K562 (cell line): ENCODE results near the gene CTSV. TPM values are rescaled to one million over a fixed set of nuclear protein-coding genes. Genes with fewer than 3 reads are reported as not detected.
"Not testable (repeated sequence)": the region's sequence is repeated elsewhere in the genome, so short reads cannot be mapped to it uniquely, and the experiment has no call there.

ENCODE experiments used
- ATAC-seq: fragments of 200-7000 bp; cut with Tn5 transposase; 3 replicates; pipeline ENCODE4 v1.9.1; 2020; ENCODE audit warnings: moderate library complexity
- BruUV-seq: library from RNA; stranded (reverse); fragments of 400-500 nt; replicated peaks from 2 replicates; lab custom pipeline; 2021; lab: Mats Ljungman, UMichigan
- CTCF ChIA-PET: fragments of 300-600 bp; formaldehyde crosslinking; extraction: SDS; loops from one replicate; lab custom pipeline; 2021; ENCODE audit warnings: low intra/inter-chr PET ratio; lab: Yijun Ruan, JAX
- POLR2A ChIA-PET: fragments of 300-600, 350-650 bp; sonication (Branson Sonifier 250); formaldehyde crosslinking; extraction: SDS; loops from one replicate; lab custom pipeline; 2021; ENCODE audit warnings: antibody characterized with exemption, inconsistent platforms; lab: Yijun Ruan, JAX
- DNase-seq, 4 experiments: peaks; one replicate each; pipeline versions ENCODE4 v3.0.0 to v3.0.0-alpha.2; 2011 to 2018; ENCODE audit warnings: low spot score in 3 of 4, mixed read lengths in 3 of 4; ENCODE audit errors: extremely low read depth in 1 of 4
- FAIRE-seq: peaks from 2 replicates; lab custom pipeline; 2011; peaks lifted over from hg19 to GRCh38; lab: Jason Lieb, UNC
- H2AFZ ChIP-seq: 2 replicates; pipeline ENCODE4 v1.6.0; 2011; ENCODE audit warnings: low read depth, low read length, control low read depth, inconsistent platforms
- H3K27ac ChIP-seq: fragments of 200-600 bp; 3 replicates; pipeline ENCODE4 v1.8.0; 2011; ENCODE audit warnings: low read depth, mild to moderate bottlenecking, control low read depth, inconsistent platforms, low read length, moderate library complexity, mixed read lengths; ENCODE audit errors: extremely low read depth
- H3K27me3 ChIP-seq, 2 experiments: fragments of 300-600 bp in 1 of 2; 2 replicates in 1 of 2; 3 replicates in 1 of 2; pipeline versions ENCODE4 v1.6.0 to v1.8.0; 2011; ENCODE audit warnings: inconsistent platforms in 2 of 2, low read length in 2 of 2, mild to moderate bottlenecking in 1 of 2, mixed read lengths in 1 of 2, moderate library complexity in 1 of 2; ENCODE audit not compliant: control insufficient read depth in 2 of 2, insufficient read depth in 2 of 2
- H3K36me3 ChIP-seq: fragments of 300-600 bp; 3 replicates; pipeline ENCODE4 v1.8.0; 2011; ENCODE audit warnings: mild to moderate bottlenecking, low read length, inconsistent platforms; ENCODE audit not compliant: control insufficient read depth, insufficient read depth
- H3K4me1 ChIP-seq, 2 experiments: fragments of 200-600 bp in 1 of 2; replicated peaks in 1 of 2; 2 replicates in 1 of 2; 3 replicates in 1 of 2; pipeline versions ENCODE4 v1.5.1 to v1.8.0; 2011; ENCODE audit warnings: inconsistent platforms in 2 of 2, low read length in 2 of 2, mild to moderate bottlenecking in 1 of 2, mixed read lengths in 1 of 2, moderate library complexity in 1 of 2; ENCODE audit not compliant: control insufficient read depth in 2 of 2, insufficient read depth in 2 of 2
- H3K4me2 ChIP-seq: 2 replicates; pipeline ENCODE4 v1.6.1; 2011; ENCODE audit warnings: low read length, control low read depth, inconsistent platforms, mixed read lengths; ENCODE audit not compliant: insufficient read depth
- H3K4me3 ChIP-seq: fragments of 200-600 bp; sonication (generic), shearing (Covaris generic); 2 replicates; pipeline ENCODE4 v1.5.1; 2016; ENCODE audit warnings: control low read depth, inconsistent platforms
- H3K79me2 ChIP-seq: fragments of 200-600 bp; 3 replicates; pipeline ENCODE4 v1.8.0; 2011; ENCODE audit warnings: low read length, inconsistent platforms; ENCODE audit not compliant: control insufficient read depth, insufficient read depth
- H3K9ac ChIP-seq, 2 experiments: 2 replicates each; pipeline versions ENCODE4 v1.6.0 to v1.6.1; 2011; ENCODE audit warnings: low read depth in 2 of 2, low read length in 2 of 2, control low read depth in 1 of 2, inconsistent platforms in 1 of 2, mild to moderate bottlenecking in 1 of 2, mixed read lengths in 1 of 2; ENCODE audit not compliant: insufficient read depth in 1 of 2
- H3K9me1 ChIP-seq: one replicate; pipeline ENCODE4 v1.6.0; 2011; ENCODE audit warnings: inconsistent platforms, mild to moderate bottlenecking, low read length, moderate library complexity; ENCODE audit not compliant: control insufficient read depth, insufficient read depth
- H3K9me3 ChIP-seq: replicated peaks from 2 replicates; pipeline ENCODE4 v1.5.1; 2011; ENCODE audit warnings: low read depth, low read length, inconsistent platforms; ENCODE audit not compliant: control insufficient read depth, insufficient read depth
- H4K20me1 ChIP-seq: replicated peaks from 2 replicates; pipeline ENCODE4 v1.6.1; 2011; ENCODE audit warnings: low read length, inconsistent platforms, mixed read lengths; ENCODE audit not compliant: control insufficient read depth, insufficient read depth
- ATF3 ChIP-seq, 2 experiments: fragments of 450-650 bp in 1 of 2; sonication (generic) in 1 of 2; formaldehyde crosslinking in 1 of 2; IDR thresholded peaks in 1 of 2; conservative IDR thresholded peaks in 1 of 2; 2 replicates each; pipeline versions ENCODE4 v1.6.1 to v1.8.1; 2016 to 2023; ENCODE audit warnings: mild to moderate bottlenecking in 2 of 2, moderate library complexity in 2 of 2, inconsistent platforms in 1 of 2, missing genetic modification reagents in 1 of 2
- C11orf30 ChIP-seq: fragments of 450-650 bp; IDR thresholded peaks from 2 replicates; pipeline ENCODE4 v1.6.1; 2016; ENCODE audit warnings: low read depth, mild to moderate bottlenecking
- MAFG ChIP-seq: fragments of 450-650 bp; conservative IDR thresholded peaks from 2 replicates; pipeline ENCODE4 v1.6.1; 2016; ENCODE audit warnings: missing genetic modification characterization, missing compliant biosample characterization
- MEIS2 ChIP-seq: fragments of 450-650 bp; IDR thresholded peaks from 2 replicates; pipeline ENCODE4 v1.6.1; 2014; ENCODE audit warnings: mild to moderate bottlenecking; ENCODE audit not compliant: partially characterized antibody
- NFE2L1 ChIP-seq: fragments of 450-650 bp; IDR thresholded peaks from 2 replicates; pipeline ENCODE4 v1.6.1; 2016; ENCODE audit warnings: missing genetic modification characterization, low read depth, mild to moderate bottlenecking, missing compliant biosample characterization, moderate library complexity, borderline replicate concordance
- ZNF316 ChIP-seq: fragments of 450-650 bp; IDR thresholded peaks from 2 replicates; pipeline ENCODE4 v1.6.1; 2016
- WGBS: fragments of 100-300 bp; shearing (Covaris generic); methylation state at CpG from one replicate; pipeline ENCODE4 v1.1.6; 2016; ENCODE audit warnings: low coverage, mixed read lengths; ENCODE audit not compliant: insufficient coverage; ENCODE audit errors: missing lambda C conversion rate; 5-methylcytosine and 5-hydroxymethylcytosine counted together
- in situ Hi-C: fragments of 300-500 bp; cut with MboI; formaldehyde crosslinking; loops from 4 replicates; pipeline ENCODE4 v1.15.0; 2018; ENCODE audit warnings: inconsistent platforms, mixed read lengths
- intact Hi-C: fragments of 100-400 bp; cut with micrococcal nuclease; formaldehyde crosslinking; loops from 2 replicates; pipeline ENCODE4 v1.14.2; 2022
- polyA plus RNA-seq, 8 experiments: library from polyadenylated mRNA; depleted of rRNA in 4 of 8; stranded (reverse) in 5 of 8; unstranded in 3 of 8; fragments of >200 nt; fragmentation: Nextera tagmentation in 2 of 8; fragmentation: Illumina TruSeq in 1 of 8; extraction: Ambion mirVana in 2 of 8; extraction: Trizol in 1 of 8; gene quantifications; 2 replicates each; pipeline versions ENCODE4 v1.2.1 to v1.2.3, GENCODE V29; 2011 to 2014; ENCODE audit warnings: inconsistent platforms in 1 of 8, missing spikeins in 1 of 8
- total RNA-seq, 7 experiments: library from RNA; depleted of rRNA in 6 of 7; stranded (reverse); fragments of >200 nt in 6 of 7; fragmentation: Illumina TruSeq in 2 of 7; extraction: Trizol in 2 of 7; gene quantifications; 2 replicates each; pipeline versions ENCODE4 v1.2.1 to v1.2.3, GENCODE V29; 2011 to 2021; ENCODE audit warnings: low replicate concordance in 1 of 7
- TF ChIP-seq, protein P1 (sequence below), 2 experiments: IDR thresholded peaks in 1 of 2; conservative IDR thresholded peaks in 1 of 2; 2 replicates each; pipeline ENCODE4 v1.6.1; 2016; ENCODE audit warnings: low read depth in 2 of 2, mild to moderate bottlenecking in 1 of 2, missing compliant biosample characterization in 1 of 2, missing genetic modification characterization in 1 of 2, moderate library complexity in 1 of 2

CTSV gene
- total and polyA plus RNA-seq, 9 of the 15 experiments (the other 6 are each of a cell fraction or from before 2014, with no cell fraction given) = 0.06 to 0.39 (median 0.16) TPM; not detected in 3

GRCh38 chr9:97000139-97000787 is 38.7 kb downstream of the CTSV start:
- BruUV-seq; POLR2A ChIA-PET; H4K20me1 ChIP-seq; H3K4me1 ChIP-seq; DNase-seq; H3K9me1 ChIP-seq; H3K9me3 ChIP-seq; intact Hi-C loops; H3K9ac ChIP-seq; H3K4me2 ChIP-seq; H3K36me3 ChIP-seq; H3K4me3 ChIP-seq; H3K27ac ChIP-seq; in situ Hi-C loops; H2AFZ ChIP-seq; H3K27me3 ChIP-seq; CTCF ChIA-PET; TF ChIP-seq ATF3 (CRISPR knock-in tag; conservative IDR thresholded peaks at IDR 0.05): not testable (repeated sequence)
- FAIRE-seq (peak; percentile 74), ATAC-seq (peak; percentile 54; the same call in 2 of the 3 replicates)
- peaks cover 65% of the 10 kb centered on the region for H3K79me2 ChIP-seq
- TF ChIP-seq MEIS2 = peak; percentile 33
- TF ChIP-seq, protein P1, sequence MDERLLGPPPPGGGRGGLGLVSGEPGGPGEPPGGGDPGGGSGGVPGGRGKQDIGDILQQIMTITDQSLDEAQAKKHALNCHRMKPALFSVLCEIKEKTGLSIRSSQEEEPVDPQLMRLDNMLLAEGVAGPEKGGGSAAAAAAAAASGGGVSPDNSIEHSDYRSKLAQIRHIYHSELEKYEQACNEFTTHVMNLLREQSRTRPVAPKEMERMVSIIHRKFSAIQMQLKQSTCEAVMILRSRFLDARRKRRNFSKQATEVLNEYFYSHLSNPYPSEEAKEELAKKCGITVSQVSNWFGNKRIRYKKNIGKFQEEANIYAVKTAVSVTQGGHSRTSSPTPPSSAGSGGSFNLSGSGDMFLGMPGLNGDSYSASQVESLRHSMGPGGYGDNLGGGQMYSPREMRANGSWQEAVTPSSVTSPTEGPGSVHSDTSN (CRISPR knock-in tag; IDR thresholded peaks at IDR 0.05; ENCODE audit: low read depth) = not testable (repeated sequence)
- TF ChIP-seq, protein P1 (tag; conservative IDR thresholded peaks at IDR 0.05; ENCODE audit: low read depth) = peak; percentile 55
- peak; percentile 83 for TF ChIP-seq ZNF316
- TF ChIP-seq C11orf30 = peak; percentile 64
- peak; percentile 65; the same call in 1 of the 2 replicates for TF ChIP-seq ATF3 (IDR thresholded peaks at IDR 0.05)
- peak; percentile 91 for TF ChIP-seq MAFG (tag)
- peak; percentile 86 for TF ChIP-seq NFE2L1 (tag)
- 23% methylated on average over 3 of the region's 3 CpGs for WGBS

- not testable (repeated sequence) for BruUV-seq
Measured at GRCh38 chr9:96999733-97000132, 39.2 kb downstream of the CTSV start.

More at GRCh38 chr9:96999733-97000132, 39.2 kb downstream of the CTSV start:
- in situ Hi-C loops, DNase-seq, ATAC-seq, H3K27me3 ChIP-seq, FAIRE-seq, H3K27ac ChIP-seq, H3K36me3 ChIP-seq, POLR2A ChIA-PET, H3K9me3 ChIP-seq, H3K4me1 ChIP-seq, H3K4me3 ChIP-seq, CTCF ChIA-PET, H3K4me2 ChIP-seq, H3K9me1 ChIP-seq, intact Hi-C loops, H3K9ac ChIP-seq, H2AFZ ChIP-seq, H4K20me1 ChIP-seq: not testable (repeated sequence)
- WGBS = 83% methylated on average over 1 of the region's 1 CpG
- peaks cover 63% of the 10 kb centered on the region for H3K79me2 ChIP-seq
